Stimulated activated CD4-positive, alpha-beta T cell treated with anti-CD3 and anti-CD28 coated beads, Interleukin-15, amount 100 ng/mL, for 48 hours (primary cell): Measurements from ENCODE around the gene LRRC56.
A peak's percentile ranks its signal among the peaks of the same experiment; 100 is the strongest.

Source experiments
- DNase-seq, 2 donors: peaks; one replicate each; pipeline ENCODE4 v3.0.0-alpha.2; 2020; ENCODE audit warnings: low read depth in 2 of 2

Gene LRRC56

DNA sequence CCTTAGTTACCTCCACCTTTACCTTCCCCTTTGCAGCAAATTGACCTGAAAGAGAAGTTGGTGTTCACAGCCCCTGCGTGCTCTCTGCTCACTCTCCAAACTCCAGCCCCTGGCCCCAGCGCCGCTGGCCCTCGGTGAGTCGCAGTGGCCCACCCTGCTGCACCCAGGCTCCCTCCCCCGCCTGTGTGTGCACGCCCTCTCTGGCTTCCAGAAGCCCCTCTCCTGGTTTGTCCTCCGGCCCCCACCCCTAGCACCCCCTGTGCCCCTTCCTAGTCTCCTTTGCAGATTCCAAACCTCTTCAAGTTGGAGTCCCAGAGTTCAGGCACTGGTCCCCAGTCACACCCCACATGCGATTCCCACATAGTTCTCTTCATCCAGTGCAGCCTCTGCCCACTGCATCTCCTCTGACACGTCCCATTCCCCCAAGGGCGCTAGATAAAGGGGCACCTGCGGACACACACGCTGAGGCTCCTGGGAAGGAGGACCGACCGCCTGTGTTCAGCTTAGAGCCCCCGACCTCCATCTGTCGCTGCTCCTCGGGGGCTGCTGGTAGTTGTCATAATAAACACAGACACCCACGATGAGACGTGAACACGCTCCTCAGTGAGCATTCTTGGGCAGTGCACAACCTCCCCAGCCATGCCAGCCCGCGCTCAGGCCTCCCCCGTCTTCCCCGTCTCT, 37.4 kb downstream of the LRRC56 start:
- DNase-seq = no peak

DNA sequence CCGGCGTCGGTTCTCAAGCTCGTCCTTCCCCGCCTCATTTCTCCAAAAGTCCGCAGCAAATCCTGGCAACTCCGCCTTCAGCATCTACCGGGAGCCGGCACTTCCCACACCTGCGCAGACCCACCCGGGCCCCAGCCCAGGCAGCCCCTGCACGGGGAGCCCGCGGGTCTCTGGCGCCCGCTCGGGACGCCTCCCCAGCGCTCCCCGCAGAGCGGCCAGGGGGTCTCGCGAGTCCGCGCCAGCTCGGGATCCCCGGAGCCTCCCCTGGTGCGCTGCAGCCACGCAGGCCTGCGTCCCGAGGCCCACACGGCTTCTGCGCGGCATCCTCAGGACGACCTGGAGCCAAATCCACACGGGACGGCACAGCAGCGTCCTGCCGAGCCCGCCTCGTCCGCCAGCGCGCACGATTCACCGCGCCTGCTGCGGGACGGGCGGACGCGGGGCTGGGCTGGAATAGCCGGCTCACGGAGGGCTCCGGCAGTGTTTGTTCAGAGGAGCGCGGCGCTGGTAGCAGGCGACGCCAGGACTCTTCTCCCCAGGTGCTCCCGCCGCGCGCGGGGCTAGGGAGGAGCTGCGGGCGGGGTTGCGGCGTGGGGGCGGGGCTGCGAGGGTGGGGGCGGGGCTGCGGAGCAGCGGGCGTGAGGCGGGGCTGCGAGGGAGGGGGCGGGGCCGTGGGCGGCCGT, 38.1 kb downstream of the LRRC56 start:
- no peak for DNase-seq

- DNase-seq = peak; percentile 93 to 96
Observed at GRCh38 chr11:575996-576768, 38.9 kb downstream of the LRRC56 start, which contains the start of gene PHRF1. Gene PHRF1, plus strand, starts transcription at chr11:576470. Its CDS starts 5,043 bp downstream, at chr11:581513.

GRCh38 chr11:576811-577610, 39.7 kb downstream of the LRRC56 start:
- DNase-seq = no peak

DNA sequence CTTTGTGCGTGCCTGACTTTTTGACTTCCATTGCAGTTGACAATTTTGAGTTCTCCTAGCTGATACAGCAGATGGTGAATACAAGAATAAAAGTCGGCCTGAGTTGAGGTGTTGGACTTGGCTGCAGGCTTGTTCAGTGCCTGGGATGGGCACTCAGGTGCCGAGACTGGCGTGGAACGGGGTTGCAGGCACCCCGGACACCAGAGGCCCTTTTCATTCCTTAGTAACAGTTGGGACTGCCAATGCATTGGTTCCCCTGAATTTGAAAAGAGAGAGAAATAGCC, 40.2 kb downstream of the LRRC56 start:
- no peak for DNase-seq

DNA sequence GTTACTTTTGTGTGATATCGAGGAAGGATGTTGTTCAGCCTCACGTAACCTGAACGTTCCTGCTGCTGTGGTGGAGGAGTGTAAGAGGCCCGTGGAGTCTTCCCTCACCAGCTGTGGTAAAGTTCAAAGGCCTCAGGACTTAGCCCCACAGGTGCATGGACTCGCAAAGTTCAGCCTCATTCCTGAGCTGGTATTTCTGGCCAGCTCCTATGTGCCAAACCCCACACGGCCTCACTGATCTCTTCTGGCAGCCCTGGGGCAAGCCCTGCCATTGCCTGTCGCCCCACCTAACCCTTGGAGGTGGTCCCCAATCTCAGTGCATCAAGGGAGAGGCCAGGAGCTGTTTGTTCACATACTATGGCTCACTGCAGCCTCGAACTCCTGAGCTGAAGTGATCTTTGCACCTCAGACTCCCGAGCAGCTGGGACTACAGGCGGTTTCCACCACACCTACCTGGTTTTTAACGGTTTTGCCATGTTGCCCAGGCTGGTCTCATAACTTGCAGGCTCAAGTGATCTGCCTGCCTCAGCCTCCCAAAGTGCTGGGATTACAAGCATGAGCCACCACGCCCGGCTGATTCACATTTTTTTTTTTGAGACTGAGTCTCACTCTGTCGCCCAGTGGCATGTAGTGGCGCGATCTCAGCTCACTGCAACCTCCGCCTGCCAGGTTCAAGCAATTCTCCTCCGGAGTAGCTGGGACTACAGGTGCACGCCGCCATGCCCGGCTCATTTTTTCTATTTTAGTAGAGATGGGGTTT, 41.1 kb downstream of the LRRC56 start:
- no peak for DNase-seq

GRCh38 chr11:579830-580601, 42.7 kb downstream of the LRRC56 start:
- no peak for DNase-seq

DNA sequence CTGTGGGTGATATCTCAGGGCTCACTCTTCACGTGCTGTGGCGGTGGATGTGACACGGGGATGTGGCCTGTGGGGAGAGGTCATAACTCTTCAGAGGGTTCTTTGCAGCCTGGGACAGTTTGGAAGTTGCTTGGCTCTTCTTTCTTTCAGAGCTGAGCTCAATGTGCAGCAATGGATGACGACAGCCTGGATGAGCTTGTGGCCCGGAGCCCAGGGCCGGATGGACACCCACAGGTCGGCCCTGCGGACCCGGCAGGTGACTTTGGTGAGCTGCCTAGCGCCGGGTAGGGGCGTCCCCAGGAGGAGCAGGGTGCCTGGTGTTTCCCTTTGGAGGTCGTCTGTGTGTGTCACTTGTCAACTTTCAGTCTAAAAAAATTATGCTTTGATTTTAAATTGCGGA, 44.0 kb downstream of the LRRC56 start:
- no peak for DNase-seq

DNA sequence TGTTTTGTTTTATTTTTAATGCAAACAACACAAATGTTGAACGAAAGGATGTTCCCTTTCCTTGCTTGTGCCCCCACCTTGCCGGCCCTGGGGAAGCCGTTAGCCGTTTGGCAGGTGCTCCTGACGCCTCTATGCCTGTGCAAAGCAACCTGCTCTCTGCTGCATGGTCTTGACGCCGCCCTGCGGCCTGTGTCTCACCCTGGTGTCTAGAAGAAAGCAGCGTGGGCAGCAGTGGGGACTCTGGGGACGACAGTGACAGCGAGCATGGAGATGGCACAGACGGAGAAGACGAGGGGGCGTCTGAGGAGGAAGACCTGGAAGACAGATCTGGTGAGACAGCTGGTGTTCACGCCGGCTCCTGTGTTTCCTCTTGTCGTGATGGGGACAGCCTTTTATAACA, 44.4 kb downstream of the LRRC56 start:
- no peak for DNase-seq

GRCh38 chr11:584287-584686, 47.0 kb downstream of the LRRC56 start:
- DNase-seq = no peak

DNA sequence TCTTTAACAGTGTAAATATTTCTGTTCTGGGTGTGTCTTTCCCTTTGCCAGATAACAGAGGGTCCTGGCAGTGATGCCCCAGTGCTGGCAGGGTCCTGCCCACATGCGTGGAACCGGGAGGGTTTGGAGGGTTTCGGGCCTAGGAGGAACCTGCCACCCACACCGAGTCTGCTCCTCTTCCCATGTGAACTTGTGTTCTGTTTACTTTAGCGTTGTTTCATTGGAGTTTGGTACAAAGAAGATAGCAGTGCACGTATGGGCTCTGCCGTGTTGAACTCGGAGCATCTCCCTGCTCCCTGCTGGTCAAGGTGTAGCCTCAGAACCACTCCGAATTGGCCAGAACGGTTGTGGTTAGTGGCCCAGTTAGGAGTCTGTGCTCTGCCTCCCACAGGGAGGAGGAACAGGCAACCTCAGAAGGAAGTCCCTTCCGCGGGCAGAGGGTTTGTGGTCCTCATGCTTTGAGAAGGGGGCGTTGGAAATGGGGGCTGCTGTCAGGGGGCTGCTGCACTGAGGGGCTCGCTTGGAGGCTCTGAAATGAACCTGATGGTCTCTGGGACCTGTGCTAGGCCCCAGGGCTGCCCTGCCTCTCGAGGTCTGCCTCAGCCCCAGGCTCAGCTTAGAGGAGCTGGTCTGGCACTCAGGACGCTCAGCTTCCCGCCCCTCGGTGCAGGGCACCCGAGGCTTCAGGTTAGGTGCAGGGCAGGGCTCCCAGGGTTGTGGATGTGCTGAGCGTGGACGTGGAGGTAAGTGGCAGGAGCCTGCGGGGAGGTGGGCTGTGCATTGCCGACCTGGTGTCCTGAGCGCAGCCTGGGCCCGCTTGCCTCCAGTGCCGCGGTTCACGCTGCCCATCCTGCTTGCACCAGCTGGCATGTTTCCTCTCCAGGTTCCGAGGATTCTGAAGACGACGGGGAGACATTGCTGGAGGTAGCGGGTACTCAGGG, 49.3 kb downstream of the LRRC56 start:
- no peak for DNase-seq

- DNase-seq = no peak
Observed at GRCh38 chr11:587546-587945, 50.2 kb downstream of the LRRC56 start.

- peak; percentile 66 to 70 for DNase-seq
Observed at GRCh38 chr11:587978-588380, 50.7 kb downstream of the LRRC56 start.

DNA sequence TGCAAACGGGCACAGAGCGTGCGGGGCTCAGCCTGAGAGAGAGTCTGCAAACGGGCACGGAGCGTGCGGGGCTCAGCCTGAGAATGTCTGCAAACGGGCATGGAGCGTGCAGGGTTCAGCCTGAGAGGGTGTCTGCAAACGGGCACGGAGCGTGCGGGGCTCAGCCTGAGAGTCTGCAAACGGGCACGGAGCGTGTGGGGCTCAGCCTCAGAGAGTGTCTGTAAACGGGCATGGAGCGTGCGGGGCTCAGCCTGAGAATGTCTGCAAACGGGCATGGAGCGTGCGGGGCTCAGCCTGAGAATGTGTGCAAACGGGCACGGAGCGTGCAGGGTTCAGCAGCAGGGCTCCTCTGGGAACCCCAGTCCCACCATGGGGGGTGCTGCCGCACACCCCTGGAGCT, 52.5 kb downstream of the LRRC56 start:
- DNase-seq = no peak

DNA sequence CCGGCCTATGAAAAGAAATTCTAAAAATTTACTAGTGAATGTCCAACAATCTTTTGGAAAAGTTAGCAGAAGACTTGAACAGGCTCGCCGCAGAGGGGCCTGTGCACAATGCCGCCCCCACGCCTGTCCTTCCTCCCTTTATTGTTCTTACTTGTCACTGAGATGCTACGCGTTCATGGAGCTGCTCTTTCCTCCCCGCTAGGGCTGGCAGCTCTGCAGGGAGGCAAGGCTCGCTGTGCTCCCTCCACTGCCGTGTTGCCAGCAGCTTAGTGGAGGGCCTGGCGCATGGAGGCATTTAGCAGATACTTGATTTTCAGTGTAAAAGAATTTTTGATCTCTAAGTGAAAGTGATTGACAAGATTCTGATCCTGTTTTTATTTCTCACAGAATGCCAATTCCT, 53.7 kb downstream of the LRRC56 start:
- no peak for DNase-seq

DNA sequence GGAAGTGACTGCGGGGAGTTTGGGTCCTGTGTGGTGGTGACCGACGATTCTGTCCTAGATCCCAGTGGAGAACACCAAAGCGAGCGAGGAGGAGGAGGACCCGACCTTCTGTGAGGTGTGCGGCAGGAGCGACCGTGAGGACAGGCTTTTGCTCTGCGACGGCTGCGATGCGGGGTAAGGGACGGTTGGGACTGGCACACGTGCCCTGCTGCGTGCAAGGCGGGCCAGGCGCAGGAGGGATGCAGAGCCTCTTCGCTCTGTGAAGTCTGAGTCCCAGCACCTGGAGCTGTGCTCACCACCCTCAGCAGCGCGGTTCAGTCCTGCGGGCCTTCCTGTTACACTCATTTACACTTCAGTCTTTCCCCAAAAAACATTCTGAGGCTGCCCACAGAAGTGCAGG, 55.2 kb downstream of the LRRC56 start:
- no peak for DNase-seq

GRCh38 chr11:592918-593317, 55.6 kb downstream of the LRRC56 start:
- no peak for DNase-seq

GRCh38 chr11:593347-593746, 56.0 kb downstream of the LRRC56 start:
- DNase-seq = no peak

GRCh38 chr11:595400-595799, 58.1 kb downstream of the LRRC56 start:
- no peak for DNase-seq

DNA sequence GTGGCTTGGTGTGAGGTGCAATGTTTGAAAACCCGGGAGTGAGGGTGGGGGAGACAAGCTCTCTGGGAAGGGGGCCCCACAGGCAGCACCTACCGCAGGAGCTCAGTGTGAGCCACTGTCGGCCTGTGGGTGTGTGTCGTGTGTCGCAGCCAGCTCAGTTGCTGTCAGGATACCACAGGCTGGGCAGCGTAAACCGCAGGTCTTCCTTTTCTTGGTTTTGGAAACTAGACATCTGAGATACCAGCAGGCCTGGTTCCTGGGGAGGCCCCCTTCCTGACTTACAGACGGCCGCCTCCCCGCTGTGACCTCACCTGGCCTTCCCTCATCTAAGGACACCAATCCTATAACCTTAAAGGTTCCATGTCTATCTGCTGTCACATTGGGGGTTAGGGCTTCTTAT, 59.0 kb downstream of the LRRC56 start:
- DNase-seq = no peak
